MCF 10A (cell line): ENCODE data around the gene NAV1. TPM values are rescaled to one million over a fixed set of nuclear protein-coding genes. Genes with fewer than 3 reads are reported as not detected.
"Not testable (repeated sequence)": the region's sequence is repeated elsewhere in the genome, so short reads cannot be mapped to it uniquely, and the experiment has no call there.

Source experiments
- BruUV-seq: library from RNA; stranded (reverse); fragments of 400-500 nt; replicated peaks from 2 replicates; lab custom pipeline; 2021; lab: Mats Ljungman, UMichigan
- CTCF ChIA-PET: fragments of 300-600 bp; sonication (Branson Sonifier 250); formaldehyde crosslinking; extraction: SDS; loops from one replicate; lab custom pipeline; 2021; ENCODE audit warnings: antibody characterized with exemption, inconsistent platforms; lab: Yijun Ruan, JAX
- POLR2A ChIA-PET: fragments of 300-600, 350-650 bp; sonication (Branson Sonifier 250); formaldehyde crosslinking; extraction: SDS; loops from one replicate; lab custom pipeline; 2020; ENCODE audit warnings: antibody characterized with exemption, inconsistent platforms; lab: Yijun Ruan, JAX
- DNase-seq: peaks from one replicate; pipeline ENCODE4 v3.0.0-alpha.2; 2018; ENCODE audit not compliant: unreplicated experiment
- H3K27ac Mint-ChIP-seq: one replicate; pipeline ENCODE4 v1.8.0; 2022; ENCODE audit warnings: mild to moderate bottlenecking, low read depth, mixed read lengths; ENCODE audit not compliant: unreplicated experiment
- H3K27me3 Mint-ChIP-seq: one replicate; pipeline ENCODE4 v1.8.0; 2022; ENCODE audit warnings: mixed read lengths; ENCODE audit not compliant: insufficient read depth, unreplicated experiment
- H3K36me3 Mint-ChIP-seq: one replicate; pipeline ENCODE4 v1.8.0; 2022; ENCODE audit warnings: mild to moderate bottlenecking, moderate library complexity, mixed read lengths; ENCODE audit not compliant: insufficient read depth, unreplicated experiment
- H3K4me1 Mint-ChIP-seq: one replicate; pipeline ENCODE4 v1.8.0; 2022; ENCODE audit warnings: mixed read lengths; ENCODE audit not compliant: insufficient read depth, unreplicated experiment
- H3K4me3 Mint-ChIP-seq: one replicate; pipeline ENCODE4 v1.8.0; 2022; ENCODE audit warnings: mild to moderate bottlenecking, moderate library complexity, mixed read lengths; ENCODE audit not compliant: unreplicated experiment
- H3K9me3 Mint-ChIP-seq: one replicate; pipeline ENCODE4 v1.8.0; 2022; ENCODE audit warnings: mixed read lengths; ENCODE audit not compliant: unreplicated experiment
- intact Hi-C: fragments of 100-400 bp; cut with micrococcal nuclease; formaldehyde crosslinking; loops from 2 replicates; pipeline ENCODE4 v1.14.1; 2022
- total RNA-seq: library from RNA; stranded (reverse); gene quantifications from 2 replicates; pipeline ENCODE4 v1.2.3, GENCODE V29; 2022
- TF ChIP-seq, protein P1 (sequence below): fragments of 200-600 bp; IDR thresholded peaks from one replicate; pipeline ENCODE4 v1.8.0; 2022; ENCODE audit warnings: antibody characterized with exemption, mild to moderate bottlenecking; ENCODE audit not compliant: unreplicated experiment

The NAV1 gene
- total RNA-seq, 1 experiment from 2014 or later: 34.9 TPM

DNA sequence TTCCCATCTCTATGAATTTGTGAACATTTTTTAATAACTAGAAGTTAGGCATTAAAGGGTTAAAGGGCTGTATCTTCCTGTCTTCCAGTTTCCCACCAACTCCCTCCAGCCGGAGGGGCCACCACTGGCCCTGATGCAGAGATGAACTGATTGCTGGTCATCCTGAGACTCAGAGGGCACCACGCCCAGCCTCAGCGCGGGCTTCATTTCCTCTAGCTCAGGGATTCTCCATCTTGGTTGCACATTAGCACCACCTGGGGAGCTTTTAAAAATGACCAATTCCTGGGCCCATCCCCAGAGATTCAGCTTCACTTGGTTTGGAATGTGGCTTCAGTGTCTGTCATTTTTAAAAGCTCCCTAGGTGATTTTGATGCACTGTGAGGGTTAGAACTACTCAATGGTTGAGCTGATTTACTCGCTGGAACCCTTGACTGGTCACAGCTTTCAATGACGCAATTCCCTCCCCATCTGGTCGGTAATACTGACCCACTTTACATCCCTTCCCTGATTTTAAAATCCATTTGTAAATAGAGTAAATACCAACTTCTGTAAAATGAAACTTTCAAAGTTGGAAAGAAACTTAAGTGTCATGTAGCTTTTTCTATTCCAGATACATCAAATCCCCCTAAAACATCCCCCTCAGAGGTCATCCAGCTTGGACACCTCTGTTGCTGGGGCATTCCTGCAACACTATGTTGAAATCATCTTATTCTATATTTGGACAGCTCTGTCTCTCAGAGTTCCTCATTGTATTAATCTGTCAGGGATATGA, 5.1 kb downstream of the NAV1 start:
- CTCF ChIA-PET: interaction anchor here (0.7 to 4.2 kb wide), 10 partner anchors 8 to 592 kb away, joined by 3 to 38 read pairs (median 6); no protein-coding TSS in a partner anchor
- TF ChIP-seq, protein P1, sequence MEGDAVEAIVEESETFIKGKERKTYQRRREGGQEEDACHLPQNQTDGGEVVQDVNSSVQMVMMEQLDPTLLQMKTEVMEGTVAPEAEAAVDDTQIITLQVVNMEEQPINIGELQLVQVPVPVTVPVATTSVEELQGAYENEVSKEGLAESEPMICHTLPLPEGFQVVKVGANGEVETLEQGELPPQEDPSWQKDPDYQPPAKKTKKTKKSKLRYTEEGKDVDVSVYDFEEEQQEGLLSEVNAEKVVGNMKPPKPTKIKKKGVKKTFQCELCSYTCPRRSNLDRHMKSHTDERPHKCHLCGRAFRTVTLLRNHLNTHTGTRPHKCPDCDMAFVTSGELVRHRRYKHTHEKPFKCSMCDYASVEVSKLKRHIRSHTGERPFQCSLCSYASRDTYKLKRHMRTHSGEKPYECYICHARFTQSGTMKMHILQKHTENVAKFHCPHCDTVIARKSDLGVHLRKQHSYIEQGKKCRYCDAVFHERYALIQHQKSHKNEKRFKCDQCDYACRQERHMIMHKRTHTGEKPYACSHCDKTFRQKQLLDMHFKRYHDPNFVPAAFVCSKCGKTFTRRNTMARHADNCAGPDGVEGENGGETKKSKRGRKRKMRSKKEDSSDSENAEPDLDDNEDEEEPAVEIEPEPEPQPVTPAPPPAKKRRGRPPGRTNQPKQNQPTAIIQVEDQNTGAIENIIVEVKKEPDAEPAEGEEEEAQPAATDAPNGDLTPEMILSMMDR: no peak
- no peaks in the 10 kb centered on the region for H3K9me3 Mint-ChIP-seq
- POLR2A ChIA-PET: interaction anchor here (0.8 kb wide), 2 partner anchors 15 to 16 kb away, joined by 3 read pairs; no protein-coding TSS in a partner anchor
- BruUV-seq: no TSS peak
- intact Hi-C loops: no loop called here
- H3K36me3 Mint-ChIP-seq: no peaks in the 10 kb centered on the region
- no peak for DNase-seq
- no peak overlapping the region for H3K27ac Mint-ChIP-seq
- peaks cover 6% of the 10 kb centered on the region for H3K4me1 Mint-ChIP-seq
- no peaks in the 10 kb centered on the region for H3K27me3 Mint-ChIP-seq
- H3K4me3 Mint-ChIP-seq: no peak overlapping the region

- intact Hi-C loops: no loop called here
- Mint-ChIP-seq H3K4me3 (no peak overlapping the region), H3K4me1 (peaks cover 3% of the 10 kb centered on the region)
Observed at GRCh38 chr1:201544710-201545109, 5.8 kb downstream of the NAV1 start.

DNA sequence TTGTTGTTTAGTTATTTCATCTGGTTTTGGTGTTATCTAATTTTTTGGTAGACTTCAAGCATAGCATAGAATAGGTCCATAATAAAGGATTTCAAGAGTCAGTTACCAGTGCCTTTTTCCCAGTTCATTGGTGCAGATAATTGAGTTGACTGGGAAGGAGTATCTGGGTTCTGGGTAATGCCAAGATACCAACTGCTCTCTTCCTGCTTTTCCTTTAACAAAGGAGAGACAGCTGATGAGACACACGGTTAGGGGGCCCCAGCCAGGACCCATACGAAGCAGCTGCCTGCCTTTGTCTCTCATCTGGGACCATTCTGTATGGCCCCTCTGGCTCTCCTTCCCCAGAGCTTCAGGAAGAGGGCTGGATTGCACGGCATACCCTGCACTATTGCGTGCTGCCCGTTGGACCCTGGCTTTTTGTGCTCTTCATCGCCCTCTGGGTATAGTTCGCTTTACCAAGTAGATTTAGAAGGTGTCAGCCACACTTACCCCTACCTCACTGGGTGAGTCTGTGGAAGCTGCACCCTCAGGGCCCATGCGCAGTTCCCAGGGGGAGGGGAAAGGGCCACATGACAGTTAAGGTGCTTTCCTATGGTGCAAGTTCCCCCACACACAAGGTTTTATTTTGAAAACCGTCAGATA, 7.0 kb downstream of the NAV1 start:
- POLR2A ChIA-PET: interaction anchor here (1.2 kb wide), 1 partner anchor 8 kb away, joined by 3 read pairs; no protein-coding TSS in a partner anchor
- intact Hi-C loops: no loop called here
- H3K27me3 Mint-ChIP-seq: no peaks in the 10 kb centered on the region
- DNase-seq: no peak
- H3K4me1 Mint-ChIP-seq: no peaks in the 10 kb centered on the region
- CTCF ChIA-PET: interaction anchor here (0.5 to 4.2 kb wide), 8 partner anchors 9 to 422 kb away, joined by 3 to 38 read pairs (median 4); no protein-coding TSS in a partner anchor
- H3K4me3 Mint-ChIP-seq: no peak overlapping the region
- peak overlapping the region; percentile 39 for H3K27ac Mint-ChIP-seq
- H3K9me3 Mint-ChIP-seq: no peaks in the 10 kb centered on the region
- TF ChIP-seq, protein P1: peak; percentile 5
- no peaks in the 10 kb centered on the region for H3K36me3 Mint-ChIP-seq
- BruUV-seq: no TSS peak

More at GRCh38 chr1:201544710-201545109, 5.8 kb downstream of the NAV1 start:
- CTCF ChIA-PET: interaction anchor here (0.6 to 4.2 kb wide), 10 partner anchors 9 to 591 kb away, joined by 3 to 38 read pairs (median 6); no protein-coding TSS in a partner anchor
- DNase-seq: no peak
- TF ChIP-seq, protein P1: no peak
- POLR2A ChIA-PET: interaction anchor here (0.6 to 0.8 kb wide), 2 partner anchors 17 to 198 kb away, joined by 3 read pairs; no protein-coding TSS in a partner anchor
- Mint-ChIP-seq H3K36me3 (no peaks in the 10 kb centered on the region), H3K9me3 (no peaks in the 10 kb centered on the region), H3K27me3 (no peaks in the 10 kb centered on the region), H3K27ac (no peak overlapping the region)
- no TSS peak for BruUV-seq

DNA sequence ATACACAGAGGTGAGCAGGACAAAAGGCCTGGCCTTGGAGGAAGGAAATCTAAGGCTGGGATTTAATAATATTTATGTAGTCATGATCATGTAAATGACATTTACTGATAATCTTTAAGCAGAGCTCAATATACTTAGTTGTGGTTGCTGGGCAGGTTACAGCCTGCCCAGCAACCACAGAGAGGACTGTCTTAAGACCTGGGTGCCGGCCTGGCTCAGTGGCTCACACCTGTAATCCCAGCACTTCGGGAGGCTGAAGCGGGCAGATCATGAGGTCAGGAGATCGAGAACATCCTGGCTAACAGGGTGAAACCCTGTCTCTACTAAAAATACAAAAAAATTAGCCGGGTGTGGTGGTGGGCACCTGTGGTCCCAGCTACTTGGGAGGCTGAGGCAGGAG, 10.6 kb downstream of the NAV1 start:
- intact Hi-C loops, H3K9me3 Mint-ChIP-seq, BruUV-seq, H3K4me3 Mint-ChIP-seq, H3K27ac Mint-ChIP-seq, H3K27me3 Mint-ChIP-seq, H3K36me3 Mint-ChIP-seq, DNase-seq, H3K4me1 Mint-ChIP-seq: not testable (repeated sequence)
- ChIA-PET POLR2A (interaction anchor here (1.0 to 1.2 kb wide), 2 partner anchors 11 to 158 kb away, joined by 4 read pairs; no protein-coding TSS in a partner anchor), CTCF (interaction anchor here (0.6 to 3.0 kb wide), 9 partner anchors 9 to 164 kb away, joined by 3 to 21 read pairs (median 4); no protein-coding TSS in a partner anchor)
